HepG2 (cell line): ENCODE data around the gene SYMPK. TPM values are rescaled to one million over a fixed set of nuclear protein-coding genes. Genes with fewer than 3 reads are reported as not detected.
A peak's percentile ranks its signal among the peaks of the same experiment; 100 is the strongest.

Experiments
- DR1 ChIP-seq: sonication (generic); formaldehyde crosslinking; IDR thresholded peaks from 2 replicates; pipeline ENCODE4 v1.8.0; 2021; ENCODE audit warnings: mild to moderate bottlenecking, missing genetic modification reagents, inconsistent platforms
- E2F1 ChIP-seq: sonication (generic); formaldehyde crosslinking; IDR thresholded peaks from 2 replicates; pipeline ENCODE4 v1.5.0; 2020; ENCODE audit warnings: missing genetic modification reagents
- HDAC2 ChIP-seq: sonication (generic); formaldehyde crosslinking; IDR thresholded peaks from 2 replicates; pipeline ENCODE4 v1.4.0; 2020; ENCODE audit warnings: missing genetic modification reagents
- IKZF4 ChIP-seq: sonication (generic); formaldehyde crosslinking; IDR thresholded peaks from 2 replicates; pipeline ENCODE4 v1.5.1; 2020; ENCODE audit warnings: borderline replicate concordance, mild to moderate bottlenecking, low read depth, missing genetic modification reagents; ENCODE audit errors: not compliant biosample characterization
- STAG1 ChIP-seq: sonication (generic); formaldehyde crosslinking; IDR thresholded peaks from 2 replicates; pipeline ENCODE4 v1.4.0; 2020; ENCODE audit warnings: missing genetic modification reagents
- USF2 ChIP-seq, 2 experiments: sonication (generic) in 1 of 2; formaldehyde crosslinking in 1 of 2; IDR thresholded peaks; 2 replicates each; pipeline versions ENCODE4 v1.5.1 to v1.6.1; 2011 to 2020; ENCODE audit warnings: borderline replicate concordance in 1 of 2, low read depth in 1 of 2, low read length in 1 of 2, mild to moderate bottlenecking in 1 of 2, missing genetic modification reagents in 1 of 2, moderate library complexity in 1 of 2
- ZMYM4 ChIP-seq: sonication (generic); formaldehyde crosslinking; IDR thresholded peaks from 2 replicates; pipeline ENCODE4 v1.8.1; 2023; ENCODE audit warnings: mild to moderate bottlenecking, missing genetic modification reagents
- ZNF251 ChIP-seq: sonication (generic); formaldehyde crosslinking; IDR thresholded peaks from 2 replicates; pipeline ENCODE4 v1.9.0; 2021; ENCODE audit warnings: mild to moderate bottlenecking, missing genetic modification reagents
- ZNF282 ChIP-seq: fragments of 450-650 bp; IDR thresholded peaks from 2 replicates; pipeline ENCODE4 v1.6.1; 2018; ENCODE audit not compliant: partially characterized antibody
- ZNF407 ChIP-seq: sonication (generic); formaldehyde crosslinking; IDR thresholded peaks from one replicate; pipeline ENCODE4 v1.5.1; 2020; ENCODE audit warnings: mild to moderate bottlenecking, missing genetic modification reagents; ENCODE audit errors: not compliant biosample characterization
- ZNF513 ChIP-seq: sonication (generic); formaldehyde crosslinking; conservative IDR thresholded peaks from 2 replicates; pipeline ENCODE4 v1.5.0; 2020; ENCODE audit warnings: missing genetic modification reagents
- ZNF7 ChIP-seq: IDR thresholded peaks from 2 replicates; pipeline ENCODE4 v1.6.1; 2016; ENCODE audit warnings: missing biosample characterization, missing genetic modification reagents
- polyA plus RNA-seq, 8 experiments: library from polyadenylated mRNA; depleted of rRNA in 3 of 8; stranded (reverse) in 7 of 8; unstranded in 1 of 8; fragments of >200 nt; fragmentation: Illumina TruSeq in 4 of 8; extraction: Trizol in 4 of 8; gene quantifications; 2 replicates each; pipeline versions ENCODE4 v1.2.1 to v1.2.3, GENCODE V29; 2011 to 2016; ENCODE audit warnings: low read depth in 4 of 8, missing spikeins in 1 of 8, mixed read lengths in 1 of 8; ENCODE audit not compliant: insufficient read depth in 1 of 8
- total RNA-seq, 5 experiments: library from RNA; depleted of rRNA; stranded (reverse); fragments of >200 nt; fragmentation: Illumina TruSeq; extraction: Trizol; gene quantifications; 2 replicates each; pipeline ENCODE4 v1.2.3, GENCODE V29; 2016; ENCODE audit warnings: low read depth in 1 of 5

The SYMPK gene
- total and polyA plus RNA-seq, 2 of the 13 experiments (the other 11 are each of a cell fraction or from before 2014, with no cell fraction given) = 21.9 to 55.7 TPM

- no peak for TF ChIP-seq USF2 (IDR thresholded peaks at IDR 0.05; ENCODE audit: low read depth, low read length)
- no peak for TF ChIP-seq USF2 (CRISPR knock-in tag; IDR thresholded peaks at IDR 0.05; ENCODE audit: borderline replicate concordance)
- peak; percentile 54; the same call in 1 of the 2 replicates for TF ChIP-seq ZMYM4 (CRISPR knock-in tag)
- TF ChIP-seq DR1 (CRISPR knock-in tag) = 0 out of 2 replicates have a peak, but pooled peaks have one; percentile 5
- no peak; the same call in 1 of the 2 replicates for TF ChIP-seq STAG1 (CRISPR knock-in tag)
- TF ChIP-seq ZNF251 = no peak
- no peak for TF ChIP-seq ZNF407
- no peak for TF ChIP-seq ZNF282
- no peak for TF ChIP-seq IKZF4 (CRISPR knock-in tag)
- TF ChIP-seq ZNF7 (CRISPR knock-in tag) = no peak
- TF ChIP-seq E2F1 = no peak
- TF ChIP-seq HDAC2 (CRISPR knock-in tag) = no peak; the same call in 1 of the 2 replicates
- no peak for TF ChIP-seq ZNF513
These were observed 23.7 kb upstream of the SYMPK start (continued) for GRCh38 chr19:45886427-45887199.
